HL-60/S4 (cell line): Measurements from ENCODE around the gene MAST1.

ENCODE experiments used
- in situ Hi-C: fragments of 300-500 bp; cut with MboI; formaldehyde crosslinking; loops from 2 replicates; pipeline ENCODE4 v1.14.3; 2022; ENCODE audit warnings: low sequenced_read_pairs

MAST1 gene

DNA sequence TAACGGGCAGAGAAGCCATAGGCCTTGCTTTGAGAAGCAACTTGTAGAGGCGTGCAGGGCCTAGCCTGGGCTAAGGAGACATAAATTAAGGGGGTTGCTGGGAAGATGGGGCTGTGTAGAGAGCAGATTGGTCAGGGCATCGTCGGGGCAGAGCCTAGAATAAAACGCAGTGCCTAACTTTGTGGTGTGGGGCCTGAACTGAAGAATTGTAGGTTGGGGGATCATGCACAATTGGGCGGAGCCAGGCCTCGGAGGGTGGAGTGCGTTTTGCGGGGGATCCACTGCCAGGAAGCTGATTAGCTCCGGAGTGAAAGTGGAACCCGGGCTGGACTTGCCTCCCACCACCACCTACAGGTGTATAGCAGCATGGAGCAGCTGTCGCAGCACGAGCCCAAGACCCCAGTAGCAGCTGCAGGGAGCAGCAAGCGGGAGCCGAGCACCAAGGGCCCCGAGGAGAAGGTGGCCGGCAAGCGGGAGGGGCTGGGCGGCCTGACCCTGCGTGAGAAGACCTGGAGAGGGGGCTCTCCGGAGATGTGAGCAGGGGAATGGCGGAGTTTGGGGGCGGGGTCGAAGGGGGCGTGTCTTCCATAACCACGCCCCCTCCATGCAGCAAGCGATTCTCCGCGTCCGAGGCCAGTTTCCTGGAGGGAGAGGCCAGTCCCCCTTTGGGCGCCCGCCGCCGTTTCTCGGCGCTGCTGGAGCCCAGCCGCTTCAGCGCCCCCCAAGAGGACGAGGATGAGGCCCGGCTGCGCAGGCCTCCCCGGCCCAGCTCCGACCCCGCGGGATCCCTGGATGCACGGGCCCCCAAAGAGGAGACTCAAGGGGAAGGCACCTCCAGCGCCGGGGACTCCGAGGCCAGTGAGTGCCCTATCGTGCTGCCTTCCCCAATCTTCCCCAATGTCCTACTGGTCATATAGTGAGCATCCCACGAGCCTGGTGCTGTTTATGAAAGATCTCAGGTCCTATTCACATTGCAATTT lies 29.1 kb downstream of the MAST1 start:
- in situ Hi-C loops: no loop called here

DNA sequence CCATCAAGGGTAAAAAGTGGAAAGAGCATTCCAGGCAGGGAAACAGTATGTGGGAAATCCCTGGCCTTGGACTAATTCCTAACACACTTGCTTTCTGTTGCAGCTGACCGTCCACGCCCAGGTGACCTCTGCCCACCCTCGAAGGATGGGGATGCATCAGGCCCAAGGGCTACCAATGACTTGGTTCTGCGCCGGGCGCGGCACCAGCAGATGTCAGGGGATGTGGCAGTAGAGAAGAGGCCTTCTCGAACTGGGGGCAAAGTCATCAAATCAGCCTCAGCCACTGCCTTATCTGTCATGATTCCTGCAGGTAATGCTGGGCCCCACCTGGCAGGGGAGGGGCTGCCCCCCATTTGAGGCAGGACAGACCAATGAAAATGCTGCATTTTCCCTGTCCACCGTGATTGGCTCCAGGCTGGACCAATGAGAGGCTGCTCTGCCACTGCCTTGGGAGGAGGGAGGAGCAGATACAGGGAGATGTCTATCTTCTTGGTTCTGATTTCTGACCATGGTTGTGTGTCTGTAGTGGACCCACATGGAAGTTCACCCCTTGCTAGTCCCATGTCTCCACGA lies 30.3 kb downstream of the MAST1 start:
- in situ Hi-C loops: no loop called here

DNA sequence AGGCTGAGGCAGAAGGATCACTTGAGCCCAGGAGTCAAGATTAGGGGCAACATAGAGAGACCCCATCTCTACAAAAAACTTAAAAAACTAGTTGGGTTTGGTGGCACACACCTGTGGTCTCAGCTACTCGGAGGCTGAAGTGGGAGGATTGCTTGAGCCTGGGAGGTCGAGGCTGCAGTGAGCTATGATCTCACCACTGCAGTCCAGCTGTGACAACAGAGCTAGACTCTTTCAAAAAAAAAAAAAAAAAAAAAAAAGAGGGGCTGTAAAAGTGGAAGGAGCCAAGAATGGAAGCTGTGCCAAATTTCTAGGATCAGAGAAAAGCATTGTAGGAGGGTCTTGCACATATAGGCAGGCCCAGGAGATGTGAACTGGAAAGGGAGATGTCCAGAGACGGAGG lies 33.4 kb downstream of the MAST1 start:
- in situ Hi-C loops: no loop called here

DNA sequence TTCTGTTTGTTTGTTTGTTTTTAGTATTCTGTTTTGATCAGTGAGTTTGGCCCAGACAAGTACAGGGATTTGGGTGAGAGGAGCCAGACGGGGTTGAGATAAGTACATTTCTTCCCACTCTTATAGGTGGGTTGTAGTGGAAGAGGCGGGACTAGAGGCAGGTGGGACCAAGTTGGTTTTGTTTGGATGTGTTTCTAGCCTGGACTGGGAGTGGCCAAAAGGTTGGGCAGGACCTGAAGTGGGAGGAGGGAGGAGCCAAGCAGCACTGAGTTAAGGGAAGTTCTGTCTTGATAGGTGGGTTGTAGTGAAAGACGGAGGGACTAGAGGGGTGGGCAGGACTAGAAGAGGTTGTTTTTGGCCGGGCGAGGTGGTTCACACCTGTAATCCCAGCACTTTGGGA lies 33.9 kb downstream of the MAST1 start:
- in situ Hi-C loops: no loop called here

DNA sequence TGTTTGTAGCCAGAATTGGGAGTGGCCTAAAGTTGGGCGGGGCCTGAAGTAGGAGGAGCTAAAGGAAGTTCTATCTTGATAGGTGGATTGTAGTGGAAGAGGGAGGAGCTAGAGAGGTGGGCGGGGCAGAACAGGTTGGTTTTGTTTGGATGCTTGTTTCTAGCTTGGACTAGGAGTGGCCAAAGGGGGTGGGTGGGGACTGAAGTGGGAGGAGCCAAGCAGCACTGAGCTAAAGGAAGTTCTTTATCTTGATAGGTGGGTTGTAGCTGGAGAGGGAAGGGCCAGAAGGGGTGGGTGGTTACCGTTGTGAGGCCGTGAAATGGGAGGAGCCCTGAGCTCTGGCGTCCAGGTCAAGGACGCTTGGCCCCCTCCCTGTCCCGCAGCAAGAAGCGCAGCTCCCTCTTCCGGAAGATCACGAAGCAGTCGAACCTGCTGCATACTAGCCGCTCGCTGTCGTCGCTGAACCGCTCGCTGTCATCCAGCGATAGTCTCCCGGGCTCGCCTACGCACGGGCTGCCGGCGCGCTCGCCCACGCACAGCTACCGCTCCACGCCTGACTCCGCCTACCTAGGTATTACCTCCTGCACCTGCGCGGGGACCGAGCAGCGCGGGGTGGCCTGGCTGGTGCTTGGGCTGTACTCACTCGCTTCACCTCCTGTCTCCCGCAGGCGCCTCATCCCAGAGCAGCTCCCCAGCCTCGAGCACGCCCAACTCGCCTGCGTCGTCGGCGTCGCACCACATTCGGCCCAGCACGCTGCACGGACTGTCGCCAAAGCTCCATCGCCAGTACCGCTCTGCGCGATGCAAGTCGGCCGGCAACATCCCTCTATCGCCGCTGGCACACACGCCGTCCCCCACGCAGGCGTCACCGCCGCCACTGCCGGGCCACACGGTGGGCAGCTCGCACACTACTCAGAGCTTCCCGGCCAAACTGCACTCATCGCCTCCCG lies 34.9 kb downstream of the MAST1 start:
- in situ Hi-C loops: no loop called here

DNA sequence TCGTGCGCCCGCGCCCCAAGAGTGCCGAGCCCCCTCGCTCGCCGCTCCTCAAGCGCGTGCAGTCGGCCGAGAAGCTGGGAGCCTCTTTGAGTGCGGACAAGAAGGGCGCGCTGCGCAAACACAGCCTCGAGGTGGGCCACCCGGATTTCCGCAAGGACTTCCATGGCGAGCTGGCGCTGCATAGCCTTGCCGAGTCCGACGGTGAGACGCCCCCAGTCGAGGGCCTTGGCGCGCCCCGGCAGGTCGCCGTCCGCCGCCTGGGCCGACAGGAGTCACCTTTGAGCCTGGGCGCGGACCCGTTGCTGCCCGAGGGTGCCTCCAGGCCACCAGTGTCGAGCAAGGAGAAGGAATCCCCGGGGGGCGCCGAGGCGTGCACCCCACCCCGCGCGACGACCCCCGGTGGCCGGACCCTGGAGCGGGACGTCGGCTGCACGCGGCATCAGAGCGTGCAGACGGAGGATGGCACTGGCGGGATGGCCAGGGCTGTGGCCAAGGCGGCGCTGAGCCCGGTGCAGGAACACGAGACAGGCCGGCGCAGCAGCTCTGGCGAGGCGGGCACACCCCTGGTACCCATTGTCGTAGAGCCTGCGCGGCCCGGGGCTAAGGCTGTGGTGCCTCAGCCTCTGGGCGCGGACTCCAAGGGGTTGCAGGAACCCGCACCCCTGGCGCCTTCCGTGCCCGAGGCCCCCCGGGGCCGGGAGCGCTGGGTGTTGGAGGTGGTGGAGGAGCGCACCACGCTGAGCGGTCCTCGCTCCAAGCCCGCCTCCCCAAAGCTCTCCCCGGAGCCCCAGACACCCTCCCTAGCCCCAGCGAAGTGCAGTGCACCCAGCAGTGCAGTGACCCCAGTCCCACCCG lies 35.8 kb downstream of the MAST1 start:
- in situ Hi-C loops: no loop called here

DNA sequence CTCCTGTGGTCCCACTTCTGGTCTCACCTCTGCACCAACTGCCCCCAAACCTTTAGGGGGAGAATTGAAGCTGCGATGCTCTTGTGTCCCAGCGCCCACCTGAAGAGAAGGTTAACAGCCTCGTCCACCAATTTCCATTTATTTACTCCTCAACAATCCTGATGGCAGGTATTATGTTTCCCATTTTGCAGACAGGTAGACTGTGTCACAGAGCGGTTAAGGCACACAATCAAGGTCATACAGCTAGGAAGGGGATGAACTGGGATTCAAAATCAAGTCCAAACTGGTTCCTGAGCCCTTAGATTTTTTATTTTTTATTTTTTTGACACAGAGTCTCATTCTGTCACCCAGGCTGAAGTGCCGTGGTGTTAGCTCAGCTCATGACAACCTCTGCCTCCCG lies 36.8 kb downstream of the MAST1 start:
- in situ Hi-C loops: no loop called here

DNA sequence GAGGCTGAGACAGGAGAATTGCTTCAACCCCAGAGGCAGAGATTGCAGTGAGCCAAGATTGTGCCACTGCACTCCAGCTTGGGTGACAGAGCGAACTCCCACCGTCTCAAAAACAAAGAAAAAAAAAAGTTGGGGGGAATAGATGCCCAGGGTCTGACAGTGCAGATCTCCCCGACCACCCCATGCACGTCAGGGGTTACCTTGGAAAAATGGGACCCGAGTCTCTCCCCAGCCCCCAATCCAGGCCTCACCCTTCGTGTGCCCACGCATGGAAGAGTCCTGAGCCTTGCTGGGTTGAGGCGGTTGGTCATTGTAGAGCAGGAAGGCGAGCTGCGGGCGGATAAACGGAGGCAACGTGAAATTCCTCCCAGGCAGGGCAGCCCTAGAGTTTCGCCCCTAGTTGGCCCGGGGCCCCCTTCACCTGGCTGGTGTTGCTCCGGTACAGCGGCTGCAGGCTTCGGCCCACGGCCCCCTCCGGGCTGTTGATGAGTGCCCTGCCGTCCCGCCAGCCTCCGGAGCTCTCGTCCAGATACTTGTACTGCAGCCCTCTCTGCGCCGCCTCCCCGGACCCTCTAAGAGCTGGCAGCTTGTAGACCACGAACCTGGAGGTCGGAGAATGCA lies 42.3 kb downstream of the MAST1 start:
- in situ Hi-C loops: no loop called here

DNA sequence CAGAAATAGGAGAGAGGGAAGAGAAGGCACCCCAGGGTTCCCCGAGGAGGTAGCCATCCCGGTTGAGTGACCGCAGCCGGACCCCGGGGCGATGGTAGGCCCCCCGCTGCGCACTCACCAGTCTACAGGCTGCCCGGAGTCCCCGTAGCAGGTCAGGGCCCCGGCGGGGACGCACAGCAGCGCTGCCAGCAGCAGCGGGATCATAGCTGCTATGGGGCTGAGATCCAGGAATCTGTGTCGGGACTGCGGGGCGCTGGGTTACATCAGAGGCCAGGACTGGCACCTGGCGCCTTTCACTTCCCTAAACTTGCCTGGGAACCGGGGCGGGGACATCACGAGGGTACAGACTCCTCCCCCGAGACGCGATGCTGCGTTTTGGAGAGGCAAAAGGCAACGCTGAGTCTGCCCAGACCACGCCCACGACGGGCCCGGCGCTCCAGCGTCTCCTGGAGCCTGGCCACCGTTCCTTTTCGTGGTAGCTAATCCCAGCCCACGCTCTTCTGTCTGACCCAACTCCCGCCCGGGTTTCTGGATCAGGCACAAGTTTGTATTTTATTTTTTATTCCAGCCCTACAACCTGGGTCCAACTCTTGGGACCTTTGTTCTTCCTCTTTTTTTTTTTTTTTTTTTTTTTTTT lies 43.0 kb downstream of the MAST1 start, which contains the start of gene DNASE2:
Gene DNASE2 (minus strand): TSS at position 278 of the 637 bp plus-strand sequence. CDS start 74 bp downstream, at position 204.
- in situ Hi-C loops: no loop called here

DNA sequence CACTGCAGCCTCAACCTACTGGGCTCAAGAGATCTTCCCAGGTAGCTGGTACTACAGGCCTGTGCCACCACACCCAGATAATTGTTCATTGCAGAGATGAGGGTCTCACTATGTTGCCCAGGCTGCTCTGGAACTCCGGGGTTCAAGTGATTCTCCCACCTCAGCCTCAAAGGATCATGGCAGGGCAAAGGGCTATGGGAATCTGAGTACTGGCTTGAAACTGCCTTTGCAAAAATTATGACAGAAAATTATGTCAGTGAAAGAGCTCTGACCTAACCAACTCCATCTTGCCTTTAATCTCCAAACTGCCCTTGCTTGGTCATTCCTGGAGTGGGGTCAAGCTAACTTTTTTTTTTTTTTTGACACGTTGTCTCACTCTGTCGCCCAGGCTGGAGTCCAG lies 44.3 kb downstream of the MAST1 start:
- in situ Hi-C loops: no loop called here

DNA sequence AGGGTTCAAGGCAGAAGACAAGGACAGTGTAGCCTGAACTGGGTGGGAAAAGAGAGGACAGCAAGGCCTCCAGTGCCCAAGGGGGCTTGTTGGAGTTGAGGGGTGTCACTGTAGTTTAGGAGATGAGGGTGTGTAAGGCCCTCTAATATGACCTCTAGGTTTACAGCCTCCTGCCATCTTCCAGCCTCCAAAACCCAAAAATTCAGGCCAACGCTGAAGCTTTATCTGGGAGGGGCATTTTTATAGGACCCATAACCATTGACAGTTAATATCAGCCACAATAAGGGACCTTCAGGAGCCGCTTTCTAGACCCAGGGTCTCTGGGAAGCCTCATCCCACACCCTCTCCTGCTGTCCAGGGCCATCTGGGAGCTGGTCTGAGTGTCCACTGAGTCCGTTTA lies 45.9 kb downstream of the MAST1 start:
- in situ Hi-C loops: no loop called here

DNA sequence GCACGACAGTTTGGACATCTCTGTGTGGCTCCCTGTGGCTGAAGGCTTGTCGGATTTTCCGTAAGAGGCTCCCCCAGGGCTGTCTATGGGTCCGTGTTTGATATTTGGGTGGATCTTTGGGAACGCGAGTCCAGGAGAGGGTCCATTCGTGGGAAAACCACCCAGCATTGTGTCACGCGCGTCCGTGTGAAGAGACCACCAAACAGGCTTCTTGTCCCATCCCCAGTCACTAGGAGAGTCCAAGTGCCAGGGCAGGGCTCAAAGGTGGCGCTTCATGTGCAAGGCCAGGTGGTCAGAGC lies 46.3 kb downstream of the MAST1 start:
- in situ Hi-C loops: no loop called here

DNA sequence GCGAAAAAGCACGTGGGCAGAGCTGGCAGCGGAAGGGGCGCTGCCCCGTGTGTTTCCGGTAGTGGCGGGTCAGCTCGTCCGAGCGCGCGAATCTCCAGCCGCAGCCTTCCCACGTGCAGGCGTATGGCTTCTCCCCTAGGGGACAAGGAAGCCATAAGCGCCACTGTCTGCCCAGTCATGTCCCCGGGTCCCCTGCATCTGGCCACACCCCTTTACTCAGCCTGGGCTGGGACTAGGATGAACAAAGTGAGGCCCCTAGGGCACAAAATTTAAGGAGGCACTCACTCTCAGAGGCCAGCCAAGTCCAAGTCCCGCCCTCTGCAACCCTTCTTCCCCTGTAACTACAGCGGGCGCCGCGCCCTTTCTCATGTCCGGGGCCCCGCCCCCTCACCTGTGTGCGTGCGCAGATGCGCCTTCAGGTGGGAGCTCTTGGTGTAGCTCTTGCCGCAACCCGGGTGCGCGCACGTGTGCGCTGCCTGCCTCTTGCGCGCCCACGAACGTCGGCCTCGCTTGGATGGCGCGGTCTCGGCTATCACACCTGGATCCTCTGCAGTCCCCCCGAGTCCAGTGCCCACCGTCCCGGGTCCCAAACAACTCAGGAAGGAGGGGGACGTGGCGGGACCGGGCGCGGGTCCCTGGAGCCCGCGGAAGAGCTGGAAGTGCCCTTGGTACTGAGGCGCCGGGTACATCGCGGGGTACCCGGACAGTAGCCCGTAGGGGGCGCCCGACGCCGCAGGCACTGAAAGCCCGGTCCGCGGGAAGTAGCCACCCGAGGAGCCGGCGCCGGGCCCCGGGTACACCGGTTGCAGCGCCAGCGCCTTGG lies 46.8 kb downstream of the MAST1 start:
- in situ Hi-C loops: no loop called here

DNA sequence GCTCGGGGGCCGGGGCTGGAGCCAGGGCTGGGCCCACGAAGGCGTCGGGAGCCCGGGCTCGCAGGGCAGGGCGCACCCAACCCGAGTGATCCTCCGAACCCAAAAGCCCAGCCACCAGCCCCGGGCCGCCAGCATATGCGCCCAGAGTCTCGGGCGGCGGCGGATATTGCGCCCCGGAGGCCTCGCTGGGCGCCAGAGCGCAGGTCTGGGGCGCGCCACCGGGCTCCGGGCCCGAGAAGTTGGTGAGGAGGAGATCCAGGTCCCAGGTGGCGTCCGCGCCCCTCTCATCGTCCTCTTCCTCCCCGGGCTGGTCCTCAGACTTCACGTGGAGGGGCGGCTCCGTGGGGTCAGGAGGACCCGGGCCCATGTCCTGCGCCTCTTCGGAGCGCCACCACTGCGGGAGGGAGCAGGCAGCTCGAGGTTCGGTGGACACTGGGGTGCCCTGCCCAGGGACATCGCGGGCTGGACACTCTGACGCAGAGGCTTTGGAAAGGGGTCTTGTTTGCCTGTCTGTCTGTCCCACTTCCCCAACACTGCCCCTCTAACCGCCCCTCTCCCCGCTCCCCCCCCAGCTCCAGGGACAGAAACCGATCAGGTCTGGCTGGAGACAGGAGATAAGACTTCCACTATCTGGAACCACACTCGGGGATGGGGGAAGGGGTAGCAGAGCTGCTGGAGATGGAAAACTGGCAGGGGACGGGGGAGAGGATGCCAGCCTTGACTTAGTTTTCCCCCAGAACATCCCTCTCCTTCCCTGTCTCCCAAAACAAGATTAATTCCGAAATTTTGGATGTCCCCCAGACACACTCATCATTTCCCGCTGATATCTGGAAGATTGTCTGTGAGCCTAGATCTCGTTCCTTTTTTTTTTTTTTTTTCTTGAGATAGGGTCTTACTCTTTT lies 47.7 kb downstream of the MAST1 start:
- in situ Hi-C loops: no loop called here

DNA sequence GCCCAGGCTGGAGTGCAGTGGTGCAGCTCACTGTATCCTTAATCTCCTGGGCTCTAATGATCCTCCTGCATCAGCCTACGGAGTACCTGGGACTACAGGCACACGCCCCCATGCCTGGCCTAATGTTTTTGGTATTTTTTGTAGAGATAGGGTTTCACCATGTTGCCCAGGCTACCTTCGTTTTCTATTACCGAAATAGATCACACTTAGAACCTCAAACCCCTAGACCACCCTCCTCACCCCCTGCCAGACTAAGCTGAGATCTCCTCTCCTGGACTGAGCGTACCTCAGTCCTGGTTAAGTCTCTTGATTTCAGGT lies 48.3 kb downstream of the MAST1 start:
- in situ Hi-C loops: no loop called here

DNA sequence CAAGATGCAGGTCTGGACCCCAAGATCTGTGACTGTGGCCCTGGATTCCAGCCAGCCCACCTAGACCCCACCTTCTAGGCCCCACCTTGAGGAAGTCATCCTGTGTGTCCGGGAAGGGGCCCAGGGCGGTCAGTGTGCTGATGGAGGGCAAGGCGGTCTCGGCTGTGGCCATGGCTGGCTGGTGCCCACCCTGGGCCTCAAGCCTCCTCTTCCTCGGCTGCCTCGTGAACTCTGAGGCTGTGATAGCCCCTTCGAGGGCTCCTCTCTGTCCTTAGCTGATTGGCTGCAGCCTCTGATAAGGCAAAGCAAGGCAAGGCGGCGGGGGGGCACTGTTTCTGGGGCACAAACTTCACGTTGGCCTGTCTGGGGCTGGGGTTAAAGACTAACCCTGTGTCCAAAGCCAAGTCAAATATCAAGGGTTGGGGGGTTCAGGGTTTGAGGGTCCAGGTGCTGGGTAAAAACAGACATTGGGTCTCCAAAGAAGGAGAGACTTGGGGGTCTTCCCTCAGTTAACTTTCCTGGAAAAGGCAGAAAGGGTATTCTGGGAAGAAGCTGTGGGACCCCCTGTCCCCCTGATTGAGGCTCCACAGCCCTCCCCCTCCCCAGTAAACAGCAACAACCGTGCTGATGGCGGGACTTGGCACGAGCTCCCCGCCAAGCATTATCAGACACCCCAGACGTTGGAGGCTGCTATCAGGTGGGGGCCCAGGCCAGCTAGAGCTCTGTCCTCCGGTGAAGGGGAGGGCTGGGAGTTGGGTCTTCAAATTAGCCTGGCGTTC lies 48.8 kb downstream of the MAST1 start, which contains the start of gene KLF1:
Gene KLF1 (minus strand): TSS at position 233 of the 779 bp plus-strand sequence. CDS start 61 bp downstream, at position 172.
- in situ Hi-C loops: no loop called here
